H9 (cell line): ENCODE measurements around the gene GRIK3. TPM values are rescaled to one million over a fixed set of nuclear protein-coding genes. Genes with fewer than 3 reads are reported as not detected.

ENCODE experiments used
- DNase-seq: peaks from one replicate; pipeline ENCODE4 v3.0.0-alpha.2; 2017
- H2AFZ ChIP-seq: one replicate; pipeline ENCODE4 v1.6.1; 2013; ENCODE audit warnings: mild to moderate bottlenecking, low read length, control low read depth, moderate library complexity
- H2AK5ac ChIP-seq: 2 replicates; pipeline ENCODE4 v1.6.1; 2013; ENCODE audit warnings: low read length, control low read depth, mixed read lengths; ENCODE audit not compliant: insufficient read length
- H2BK120ac ChIP-seq: one replicate; pipeline ENCODE4 v1.6.1; 2013; ENCODE audit warnings: low read depth, mild to moderate bottlenecking, low read length, control low read depth, inconsistent platforms; ENCODE audit not compliant: poor library complexity, severe bottlenecking
- H2BK12ac ChIP-seq: 2 replicates; pipeline ENCODE4 v1.6.1; 2013; ENCODE audit warnings: low read length, control low read depth, mixed read lengths, low read depth; ENCODE audit not compliant: insufficient read length
- H2BK15ac ChIP-seq: 2 replicates; pipeline ENCODE4 v1.6.1; 2013; ENCODE audit warnings: low read depth, low read length, control low read depth
- H2BK20ac ChIP-seq: one replicate; pipeline ENCODE4 v1.6.1; 2013; ENCODE audit warnings: low read depth, mild to moderate bottlenecking, low read length, control low read depth, inconsistent platforms; ENCODE audit not compliant: poor library complexity, severe bottlenecking
- H2BK5ac ChIP-seq: 2 replicates; pipeline ENCODE4 v1.6.1; 2013; ENCODE audit warnings: low read length, control low read depth, mixed read lengths; ENCODE audit not compliant: insufficient read length
- H3K14ac ChIP-seq: 2 replicates; pipeline ENCODE4 v1.6.1; 2013; ENCODE audit warnings: low read length, control low read depth; ENCODE audit not compliant: insufficient read depth
- H3K18ac ChIP-seq: 2 replicates; pipeline ENCODE4 v1.6.1; 2013; ENCODE audit warnings: low read depth, mild to moderate bottlenecking, mixed read lengths, low read length, control low read depth; ENCODE audit not compliant: insufficient read length
- H3K23ac ChIP-seq: 2 replicates; pipeline ENCODE4 v1.6.1; 2013; ENCODE audit warnings: low read length, control low read depth, mixed read lengths, low read depth; ENCODE audit not compliant: insufficient read length
- H3K23me2 ChIP-seq: 2 replicates; pipeline ENCODE4 v1.6.1; 2013; ENCODE audit warnings: low read depth, mild to moderate bottlenecking, mixed read lengths, low read length, control low read depth; ENCODE audit not compliant: insufficient read length, poor library complexity, severe bottlenecking
- H3K27ac ChIP-seq: 2 replicates; pipeline ENCODE4 v1.5.1; 2013; ENCODE audit warnings: low read length, control low read depth, mixed read lengths, low read depth; ENCODE audit not compliant: insufficient read length
- H3K27me3 ChIP-seq: 2 replicates; pipeline ENCODE4 v1.6.1; 2013; ENCODE audit warnings: low read length, control low read depth, inconsistent platforms; ENCODE audit not compliant: insufficient read depth
- H3K4ac ChIP-seq: 2 replicates; pipeline ENCODE4 v1.6.1; 2013; ENCODE audit warnings: low read depth, mild to moderate bottlenecking, control low read depth, inconsistent platforms, low read length, moderate library complexity
- H3K4me1 ChIP-seq: 2 replicates; pipeline ENCODE4 v1.6.1; 2013; ENCODE audit warnings: low read length, control low read depth, inconsistent platforms; ENCODE audit not compliant: insufficient read depth
- H3K4me2 ChIP-seq: 2 replicates; pipeline ENCODE4 v1.6.1; 2013; ENCODE audit warnings: low read length, control low read depth, mixed read lengths; ENCODE audit not compliant: insufficient read length, insufficient read depth
- H3K56ac ChIP-seq: 2 replicates; pipeline ENCODE4 v1.6.1; 2013; ENCODE audit warnings: low read depth, mild to moderate bottlenecking, mixed read lengths, low read length, control low read depth; ENCODE audit not compliant: insufficient read length
- H3K79me1 ChIP-seq: 2 replicates; pipeline ENCODE4 v1.6.1; 2013; ENCODE audit warnings: low read depth, mild to moderate bottlenecking, moderate library complexity, low read length, control low read depth, inconsistent platforms; ENCODE audit not compliant: insufficient read depth, poor library complexity, severe bottlenecking
- H3K79me2 ChIP-seq: 2 replicates; pipeline ENCODE4 v1.6.1; 2013; ENCODE audit warnings: low read length, control low read depth, inconsistent platforms; ENCODE audit not compliant: insufficient read depth
- H3K9ac ChIP-seq: 2 replicates; pipeline ENCODE4 v1.6.1; 2013; ENCODE audit warnings: low read length, control low read depth, mixed read lengths; ENCODE audit not compliant: insufficient read length; ENCODE audit errors: extremely low read depth
- H3K9me3 ChIP-seq: one replicate; pipeline ENCODE4 v1.6.1; 2013; ENCODE audit warnings: low read depth, low read length, inconsistent platforms; ENCODE audit not compliant: control insufficient read depth
- H3T11ph ChIP-seq: one replicate; pipeline ENCODE4 v1.6.1; 2013; ENCODE audit warnings: mild to moderate bottlenecking, low read length, control low read depth, inconsistent platforms
- H4K20me1 ChIP-seq: one replicate; pipeline ENCODE4 v1.6.1; 2013; ENCODE audit not compliant: control insufficient read depth, insufficient read length, insufficient read depth
- H4K5ac ChIP-seq: 2 replicates; pipeline ENCODE4 v1.6.1; 2013; ENCODE audit warnings: low read depth, mild to moderate bottlenecking, mixed read lengths, low read length, control low read depth; ENCODE audit not compliant: insufficient read length
- H4K8ac ChIP-seq: replicated peaks from 2 replicates; pipeline ENCODE4 v1.6.1; 2013; ENCODE audit warnings: low read length, control low read depth, mixed read lengths, low read depth; ENCODE audit not compliant: insufficient read length
- H4K91ac ChIP-seq: 2 replicates; pipeline ENCODE4 v1.6.1; 2013; ENCODE audit warnings: low read depth, mild to moderate bottlenecking, moderate library complexity, mixed read lengths, low read length, control low read depth; ENCODE audit not compliant: insufficient read length
- H3K27ac Mint-ChIP-seq, 3 experiments: 2 replicates in 2 of 3; 3 replicates in 1 of 3; pipeline ENCODE4 v1.8.0; 2020 to 2021; ENCODE audit warnings: mixed read lengths in 3 of 3, mild to moderate bottlenecking in 1 of 3, moderate library complexity in 1 of 3
- H3K27me3 Mint-ChIP-seq: 2 replicates; pipeline ENCODE4 v1.8.0; 2021; ENCODE audit warnings: low read depth, mild to moderate bottlenecking, moderate library complexity, mixed read lengths
- H3K36me3 Mint-ChIP-seq, 3 experiments: 2 replicates in 2 of 3; 3 replicates in 1 of 3; pipeline ENCODE4 v1.8.0; 2020 to 2021; ENCODE audit warnings: low read depth in 3 of 3, mixed read lengths in 3 of 3; ENCODE audit not compliant: insufficient read depth in 1 of 3
- H3K4me1 Mint-ChIP-seq, 2 experiments: 2 replicates each; pipeline ENCODE4 v1.8.0; 2020; ENCODE audit warnings: mixed read lengths in 2 of 2
- H3K4me3 Mint-ChIP-seq, 2 experiments: 2 replicates in 1 of 2; 3 replicates in 1 of 2; pipeline ENCODE4 v1.8.0; 2020 to 2021; ENCODE audit warnings: mild to moderate bottlenecking in 2 of 2, mixed read lengths in 2 of 2, moderate library complexity in 1 of 2
- H3K9me3 Mint-ChIP-seq, 2 experiments: 2 replicates in 1 of 2; 3 replicates in 1 of 2; pipeline ENCODE4 v1.8.0; 2020; ENCODE audit warnings: mild to moderate bottlenecking in 2 of 2, mixed read lengths in 2 of 2, moderate library complexity in 1 of 2
- WGBS: extraction: QIAGEN DNeasy Blood & Tissue Kit; methylation state at CpG from one replicate; pipeline ENCODE4 v1.1.7; 2013; ENCODE audit warnings: missing lambda C conversion rate, low lambda C conversion rate, mixed read lengths; ENCODE audit not compliant: insufficient read length; ENCODE audit errors: extremely low coverage; 5-methylcytosine and 5-hydroxymethylcytosine counted together
- total RNA-seq: library from RNA; stranded (reverse); gene quantifications from 2 replicates; pipeline ENCODE4 v1.2.1, GENCODE V29; 2021
- TF ChIP-seq, protein P1 (sequence below): fragments of 200-600 bp; sonication (generic); conservative IDR thresholded peaks from 3 replicates; pipeline ENCODE4 v1.8.0; 2021; ENCODE audit warnings: antibody characterized with exemption, mild to moderate bottlenecking

The GRIK3 gene
- total RNA-seq, 1 experiment from 2014 or later = 1.7 TPM

DNA sequence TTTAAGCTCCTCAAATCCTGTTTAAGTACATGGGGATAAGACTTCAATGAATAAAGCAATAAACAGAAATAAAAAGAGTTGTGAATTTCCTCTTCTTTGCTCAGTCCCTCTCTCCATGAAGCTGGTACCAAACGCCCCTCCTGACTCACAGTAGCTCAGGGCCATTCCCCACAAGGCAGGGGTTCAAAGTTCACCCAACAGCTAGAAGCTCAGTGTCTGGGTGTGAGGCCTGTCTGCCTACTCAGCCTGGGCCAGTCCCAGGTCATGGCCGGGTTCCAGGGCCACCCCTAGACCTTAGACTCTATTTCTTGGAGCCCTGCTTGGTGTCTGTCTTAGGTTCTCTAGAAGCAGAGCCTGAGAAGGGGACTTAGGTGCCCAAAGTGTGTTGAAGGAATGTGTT, 251.5 kb downstream of the GRIK3 start:
- Histone ChIP-seq H3K18ac (no peak overlapping the region), H3K23me2 (no peaks in the 10 kb centered on the region), H3K79me2 (no peaks in the 10 kb centered on the region), H3K23ac (no peak overlapping the region), H4K20me1 (no peaks in the 10 kb centered on the region), H4K91ac (no peak overlapping the region), H2BK20ac (no peak overlapping the region), H2AK5ac (no peak overlapping the region), H3T11ph (no peak overlapping the region), H3K4ac (no peak overlapping the region), H3K27ac (no peak overlapping the region), H2BK5ac (no peak overlapping the region), H3K27me3 (no peaks in the 10 kb centered on the region), H2BK12ac (no peak overlapping the region), H3K4me1 (no peaks in the 10 kb centered on the region), H3K9me3 (no peaks in the 10 kb centered on the region), H4K5ac (no peak overlapping the region), H3K14ac (no peak overlapping the region), H2BK15ac (no peak overlapping the region), H2AFZ (no peak overlapping the region), H3K4me2 (no peak overlapping the region), H2BK120ac (no peak overlapping the region), H3K79me1 (no peaks in the 10 kb centered on the region), H3K9ac (no peak overlapping the region), H3K56ac (no peak overlapping the region), H4K8ac (no peak overlapping the region)
- Mint-ChIP-seq H3K4me3 (no peak overlapping the region), H3K4me1 (peaks cover 9 to 14% of the 10 kb centered on the region in 2 experiments), H3K27ac (no peak overlapping the region), H3K27me3 (peaks cover 18% of the 10 kb centered on the region), H3K9me3 (no peaks in the 10 kb centered on the region), H3K36me3 (no peaks in the 10 kb centered on the region)
- TF ChIP-seq, protein P1, sequence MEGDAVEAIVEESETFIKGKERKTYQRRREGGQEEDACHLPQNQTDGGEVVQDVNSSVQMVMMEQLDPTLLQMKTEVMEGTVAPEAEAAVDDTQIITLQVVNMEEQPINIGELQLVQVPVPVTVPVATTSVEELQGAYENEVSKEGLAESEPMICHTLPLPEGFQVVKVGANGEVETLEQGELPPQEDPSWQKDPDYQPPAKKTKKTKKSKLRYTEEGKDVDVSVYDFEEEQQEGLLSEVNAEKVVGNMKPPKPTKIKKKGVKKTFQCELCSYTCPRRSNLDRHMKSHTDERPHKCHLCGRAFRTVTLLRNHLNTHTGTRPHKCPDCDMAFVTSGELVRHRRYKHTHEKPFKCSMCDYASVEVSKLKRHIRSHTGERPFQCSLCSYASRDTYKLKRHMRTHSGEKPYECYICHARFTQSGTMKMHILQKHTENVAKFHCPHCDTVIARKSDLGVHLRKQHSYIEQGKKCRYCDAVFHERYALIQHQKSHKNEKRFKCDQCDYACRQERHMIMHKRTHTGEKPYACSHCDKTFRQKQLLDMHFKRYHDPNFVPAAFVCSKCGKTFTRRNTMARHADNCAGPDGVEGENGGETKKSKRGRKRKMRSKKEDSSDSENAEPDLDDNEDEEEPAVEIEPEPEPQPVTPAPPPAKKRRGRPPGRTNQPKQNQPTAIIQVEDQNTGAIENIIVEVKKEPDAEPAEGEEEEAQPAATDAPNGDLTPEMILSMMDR = no peak
- WGBS = no CpG with 5 or more reads among the region's 2 CpGs
- DNase-seq = no peak
